Activated naive CD4-positive, alpha-beta T cell treated with anti-CD3 and anti-CD28 coated beads, Interleukin-2, amount 10 ng/mL, durations not matched to agents 7 days and 5 days (primary cell): Measurements from ENCODE around the gene SART3.

ENCODE experiments used
- CTCF ChIA-PET: fragments of 350-600 bp; sonication (Branson Sonifier 250); formaldehyde crosslinking; loops from one replicate; lab custom pipeline; 2021; ENCODE audit warnings: antibody characterized with exemption; lab: Charles Lee
- DNase-seq: peaks from one replicate; pipeline ENCODE4 v3.0.0-alpha.2; 2020
- H3K27ac Mint-ChIP-seq: one replicate; pipeline ENCODE4 v1.8.0; 2021; ENCODE audit warnings: mild to moderate bottlenecking, moderate library complexity, mixed read lengths
- H3K27me3 Mint-ChIP-seq: one replicate; pipeline ENCODE4 v1.8.0; 2021; ENCODE audit warnings: mild to moderate bottlenecking, mixed read lengths
- H3K36me3 Mint-ChIP-seq: one replicate; pipeline ENCODE4 v1.8.0; 2021; ENCODE audit warnings: mixed read lengths
- H3K4me1 Mint-ChIP-seq: one replicate; pipeline ENCODE4 v1.8.0; 2021; ENCODE audit warnings: mixed read lengths
- H3K4me3 Mint-ChIP-seq: one replicate; pipeline ENCODE4 v1.8.0; 2021; ENCODE audit warnings: mild to moderate bottlenecking, moderate library complexity, mixed read lengths
- H3K9me3 Mint-ChIP-seq: one replicate; pipeline ENCODE4 v1.8.0; 2021; ENCODE audit warnings: mixed read lengths

Gene SART3

DNA sequence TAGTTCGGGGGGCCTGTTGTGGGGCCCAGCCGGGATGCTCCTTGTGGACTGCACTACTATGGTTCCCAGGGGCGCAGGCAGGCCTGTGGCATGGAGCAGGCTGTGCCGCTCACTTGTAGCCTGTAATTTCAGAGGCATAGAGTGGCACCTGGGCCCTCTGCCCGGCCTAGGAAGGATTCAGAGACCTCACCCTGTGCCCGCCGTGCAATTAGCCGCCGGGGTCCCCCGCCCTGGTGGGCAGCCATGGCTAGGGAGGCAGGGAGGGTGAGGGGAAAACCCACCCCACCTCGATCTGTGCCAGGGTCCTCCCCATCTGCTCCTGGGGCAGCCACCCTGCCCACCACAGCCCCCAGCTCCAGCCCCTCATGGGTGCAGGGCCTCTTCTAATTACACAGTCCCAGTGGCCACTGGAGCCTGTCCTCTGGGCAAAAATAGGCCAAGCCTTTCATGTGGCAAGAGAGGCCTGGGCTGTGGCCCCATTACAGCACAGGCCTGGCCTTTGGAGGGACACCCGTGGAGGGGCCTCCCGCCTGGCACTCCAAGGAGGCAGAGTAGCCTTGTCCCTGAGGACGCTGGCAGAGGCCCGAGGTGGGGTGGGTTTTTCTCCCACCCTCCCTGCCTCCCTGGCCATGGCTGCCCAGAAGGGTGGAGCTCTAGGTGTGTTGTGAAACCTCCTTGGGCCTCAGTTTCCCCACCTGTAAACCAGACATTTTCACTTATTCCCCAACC lies 42.2 kb upstream of the SART3 start:
- CTCF ChIA-PET: no interaction called here
- DNase-seq: no peak
- Mint-ChIP-seq H3K4me3 (no peak overlapping the region), H3K36me3 (no peaks in the 10 kb centered on the region), H3K4me1 (no peaks in the 10 kb centered on the region), H3K9me3 (peaks cover 5% of the 10 kb centered on the region), H3K27me3 (peaks cover 7% of the 10 kb centered on the region), H3K27ac (no peak overlapping the region)

DNA sequence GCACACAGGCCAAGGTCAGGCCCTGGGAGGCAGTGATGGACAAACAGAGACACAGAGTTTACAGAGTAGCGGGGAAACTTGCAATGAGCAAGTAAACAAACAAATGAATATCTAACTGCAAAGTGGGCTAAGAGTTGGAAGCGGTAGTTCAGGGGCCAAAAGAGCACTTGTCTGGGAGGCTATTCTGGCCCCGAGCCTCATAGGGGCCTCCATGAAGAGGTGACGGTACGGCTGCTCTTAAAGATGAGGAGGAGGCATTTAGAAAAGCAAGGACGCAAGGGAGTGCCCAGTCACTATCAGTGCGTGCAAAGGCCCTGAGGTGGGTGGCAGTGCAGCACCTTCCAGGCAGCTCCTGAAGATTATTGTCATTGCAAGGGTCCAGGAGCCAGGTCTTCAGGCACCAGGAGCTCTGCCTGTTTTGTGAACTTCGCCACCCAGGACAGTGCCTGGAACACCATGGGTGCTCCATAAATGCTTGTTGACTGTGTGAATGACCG lies 41.3 kb upstream of the SART3 start:
- CTCF ChIA-PET: no interaction called here
- H3K4me1 Mint-ChIP-seq: no peaks in the 10 kb centered on the region

DNA sequence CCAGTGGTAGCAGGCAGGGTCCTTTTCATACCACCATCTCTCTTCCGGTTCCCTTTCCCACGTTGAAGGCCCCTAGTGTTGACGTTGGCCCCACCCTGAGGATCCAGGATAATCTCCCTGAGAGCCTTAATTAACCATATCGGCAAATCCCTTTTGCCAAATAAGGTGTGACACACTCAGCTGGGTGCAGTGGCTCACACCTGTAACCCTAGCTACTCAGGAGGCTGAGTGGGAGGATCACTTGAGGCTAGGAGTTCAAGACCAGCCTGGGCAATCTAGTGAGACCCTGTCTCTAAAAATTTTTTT lies 39.7 kb upstream of the SART3 start:
- Mint-ChIP-seq H3K4me1 (no peaks in the 10 kb centered on the region), H3K27me3 (peaks cover 7% of the 10 kb centered on the region), H3K27ac (no peak overlapping the region), H3K4me3 (no peak overlapping the region), H3K36me3 (no peaks in the 10 kb centered on the region), H3K9me3 (peaks cover 1% of the 10 kb centered on the region)
- no peak for DNase-seq
- CTCF ChIA-PET: interaction anchor here (1.4 kb wide), 1 partner anchor 283 kb away, joined by 4 read pairs; no protein-coding TSS in a partner anchor

More for the DNA sequence above, 41.3 kb upstream of the SART3 start:
- Mint-ChIP-seq H3K9me3 (peaks cover 5% of the 10 kb centered on the region), H3K27ac (no peak overlapping the region), H3K4me3 (no peak overlapping the region), H3K36me3 (no peaks in the 10 kb centered on the region), H3K27me3 (peaks cover 7% of the 10 kb centered on the region)
- no peak for DNase-seq

DNA sequence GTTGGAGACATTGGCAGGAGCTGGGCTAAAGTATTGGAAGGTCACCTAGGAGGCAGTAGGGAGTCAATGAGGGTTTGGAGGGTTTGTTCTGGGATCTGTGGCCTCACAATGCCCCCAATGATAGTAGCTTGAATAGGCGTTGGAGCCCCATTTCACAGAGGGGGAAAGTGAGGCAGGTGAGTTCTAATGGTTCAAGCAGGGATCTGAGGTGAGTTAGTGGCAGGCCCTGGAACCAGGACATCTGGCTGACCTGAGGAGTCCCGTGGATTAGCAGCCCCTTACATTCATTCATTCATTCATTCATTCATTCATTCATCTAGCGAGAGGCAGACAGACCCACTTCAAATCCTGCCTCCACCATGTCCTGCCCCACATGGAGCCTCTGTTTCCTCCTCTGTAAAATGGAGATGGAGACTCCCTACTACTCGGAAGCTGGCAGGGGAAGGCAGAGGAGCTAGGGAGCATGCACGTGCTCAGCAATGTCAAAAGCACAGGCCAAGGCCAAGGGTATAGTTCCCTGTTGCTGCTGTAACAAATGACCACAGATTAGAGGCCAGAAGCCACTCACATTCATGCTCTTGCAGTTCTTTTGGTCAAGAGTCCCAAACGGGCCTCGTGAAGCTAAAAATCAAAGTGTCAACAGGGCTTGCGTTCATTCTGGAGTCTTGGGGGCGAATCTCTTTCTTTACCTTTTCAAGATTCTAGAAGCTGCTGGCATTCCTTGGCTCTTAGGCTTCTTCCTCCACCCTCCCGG lies 39.2 kb upstream of the SART3 start:
- CTCF ChIA-PET: interaction anchor here (1.4 kb wide), 1 partner anchor 284 kb away, joined by 4 read pairs; no protein-coding TSS in a partner anchor
- Mint-ChIP-seq H3K27me3 (peaks cover 4% of the 10 kb centered on the region), H3K9me3 (no peaks in the 10 kb centered on the region), H3K27ac (no peak overlapping the region), H3K36me3 (no peaks in the 10 kb centered on the region), H3K4me3 (no peak overlapping the region), H3K4me1 (no peaks in the 10 kb centered on the region)
- no peak for DNase-seq

DNA sequence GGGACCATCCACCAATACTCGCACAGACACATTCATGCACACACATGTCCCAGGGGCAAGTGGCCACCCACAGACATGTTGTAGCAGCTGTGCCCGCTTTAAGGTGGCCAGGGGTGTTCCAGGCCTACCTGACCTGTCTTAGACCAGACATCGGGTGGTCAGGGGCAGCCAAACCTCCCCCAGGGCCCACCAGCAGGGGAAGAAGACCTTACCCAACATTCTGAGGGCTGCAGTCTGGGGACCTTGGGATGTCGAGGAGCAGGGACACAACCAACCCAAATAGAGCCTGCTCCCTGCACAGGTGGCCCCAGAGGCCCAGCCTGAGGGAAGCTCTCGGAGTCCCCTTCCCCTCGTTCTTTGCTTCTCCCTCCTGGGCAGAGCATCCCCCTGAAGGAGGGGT lies 38.6 kb upstream of the SART3 start:
- Mint-ChIP-seq H3K36me3 (no peaks in the 10 kb centered on the region), H3K27ac (no peak overlapping the region), H3K4me1 (no peaks in the 10 kb centered on the region), H3K27me3 (peaks cover 3% of the 10 kb centered on the region), H3K4me3 (no peak overlapping the region), H3K9me3 (no peaks in the 10 kb centered on the region)
- CTCF ChIA-PET: no interaction called here
- DNase-seq: no peak

DNA sequence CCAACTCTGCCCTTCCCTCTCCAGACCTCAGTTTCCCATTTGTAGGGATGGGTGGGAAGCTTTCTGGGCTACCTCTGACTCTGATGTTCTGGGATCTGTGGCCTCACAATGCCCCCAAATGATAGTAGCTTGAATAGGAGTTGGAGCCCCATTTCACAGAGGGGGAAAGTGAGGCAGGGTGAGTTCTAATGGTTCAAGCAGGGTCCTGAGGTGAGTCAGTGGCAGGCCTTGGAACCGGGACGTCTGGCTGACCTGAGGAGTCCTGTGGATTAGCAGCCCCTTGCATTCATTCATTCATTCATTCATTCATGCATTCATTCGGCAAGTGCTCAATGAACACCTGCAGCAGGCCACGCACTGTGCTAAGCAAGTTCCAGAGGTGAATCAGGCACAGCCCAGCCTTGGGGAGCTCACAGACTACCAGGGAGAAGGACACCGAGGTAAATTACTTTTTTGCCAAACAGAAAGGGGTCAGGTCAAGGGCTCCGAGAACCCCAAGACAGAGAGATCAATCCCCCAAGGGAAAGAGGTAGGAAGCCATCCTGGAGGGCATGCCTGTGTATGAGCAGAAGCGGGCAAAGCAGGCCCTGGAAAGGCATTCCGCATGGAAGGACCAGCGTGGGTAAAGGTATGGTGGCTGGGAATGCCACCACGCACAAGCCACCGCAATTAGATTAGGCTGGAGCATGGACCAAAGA lies 37.7 kb upstream of the SART3 start:
- CTCF ChIA-PET: interaction anchor here (1.5 kb wide), 1 partner anchor 19 kb away, joined by 5 read pairs; no protein-coding TSS in a partner anchor
- Mint-ChIP-seq H3K36me3 (no peaks in the 10 kb centered on the region), H3K4me3 (no peak overlapping the region), H3K9me3 (no peaks in the 10 kb centered on the region), H3K27me3 (no peaks in the 10 kb centered on the region), H3K27ac (no peak overlapping the region), H3K4me1 (no peaks in the 10 kb centered on the region)
- DNase-seq: no peak

DNA sequence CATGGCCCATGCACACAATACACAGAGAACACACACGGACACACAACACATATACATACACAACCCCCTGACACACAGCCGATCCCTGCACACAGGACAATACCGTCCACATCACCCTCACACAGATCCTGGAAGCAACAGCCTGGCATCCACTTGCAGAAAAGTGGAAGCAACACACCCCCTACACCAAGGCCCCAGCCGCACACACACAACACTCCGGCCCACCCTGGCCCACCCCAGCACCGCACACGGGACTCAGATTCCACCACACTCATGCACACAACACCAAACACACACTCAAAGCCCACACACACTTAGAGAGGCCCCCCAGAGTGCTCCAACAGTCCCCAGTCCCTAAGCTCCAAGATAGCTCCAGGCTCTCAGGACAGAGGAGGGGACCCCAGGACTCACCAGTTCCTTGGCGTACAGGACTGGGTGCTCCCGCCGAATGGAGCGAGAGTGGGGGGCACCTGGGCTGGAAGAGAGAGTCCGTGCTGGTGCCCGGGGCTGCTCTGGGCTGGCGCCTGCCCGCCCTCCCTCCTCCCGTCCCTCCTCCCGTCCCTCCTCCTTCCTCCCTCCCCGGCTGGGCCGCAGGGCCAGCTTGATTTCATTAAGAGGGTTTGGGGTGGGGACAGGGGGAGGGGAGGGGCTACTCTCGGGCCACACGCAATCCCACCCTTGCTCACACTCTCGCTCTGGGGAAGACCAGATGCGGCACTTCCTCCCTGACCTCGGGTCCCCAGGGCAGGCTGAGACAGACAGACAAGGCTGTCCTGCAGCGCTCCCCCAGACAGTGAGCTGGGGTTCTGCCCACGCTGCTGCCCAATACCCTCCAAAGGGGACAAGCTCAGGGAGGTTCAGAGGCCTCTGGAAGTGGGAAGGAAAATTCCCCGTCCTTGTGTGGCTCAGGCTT lies 36.8 kb upstream of the SART3 start, which contains the start of gene TMEM119:
TMEM119 (minus strand) TSS at position 526 of the 913 bp plus-strand sequence. CDS start 5,701 bp downstream, outside the sequence.
- no peak for DNase-seq
- H3K9me3 Mint-ChIP-seq: no peaks in the 10 kb centered on the region

DNA sequence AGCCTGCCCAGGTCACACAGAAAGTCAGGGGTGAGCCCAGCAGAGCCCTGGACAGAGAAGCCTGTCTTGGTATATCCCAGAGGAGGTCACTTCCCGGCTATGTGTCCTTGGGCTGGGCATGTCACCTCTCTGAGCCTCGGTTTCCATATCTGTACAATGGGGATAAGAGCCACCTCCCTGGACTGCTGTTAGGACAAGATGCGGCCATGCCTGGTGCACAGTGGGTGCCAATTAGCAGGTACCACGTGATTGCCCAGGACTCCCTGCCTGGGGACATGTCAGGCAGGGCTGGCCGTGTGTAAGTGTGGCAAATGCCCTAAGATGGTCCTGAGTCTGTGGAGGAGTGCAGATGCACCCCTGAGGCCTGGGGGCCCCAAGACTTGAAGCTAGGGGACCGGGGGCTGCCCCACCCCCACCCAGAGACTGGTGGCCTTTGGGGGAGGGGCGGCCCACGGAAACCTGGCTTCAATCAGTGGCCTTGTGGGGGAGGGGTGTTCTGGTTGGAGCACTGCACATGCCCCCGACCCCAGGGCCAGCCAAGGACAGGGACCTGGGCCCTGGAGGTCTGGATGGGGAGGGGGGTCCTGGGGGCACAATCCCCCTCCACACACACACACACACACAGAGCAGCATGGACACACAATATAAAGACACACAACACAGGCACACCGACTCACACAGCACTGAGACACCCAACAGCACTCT lies 36.0 kb upstream of the SART3 start:
- Mint-ChIP-seq H3K27ac (no peak overlapping the region), H3K9me3 (no peaks in the 10 kb centered on the region), H3K36me3 (no peaks in the 10 kb centered on the region), H3K4me1 (no peaks in the 10 kb centered on the region), H3K27me3 (no peaks in the 10 kb centered on the region), H3K4me3 (no peak overlapping the region)
- CTCF ChIA-PET: no interaction called here
- DNase-seq: no peak

More for the DNA sequence above, 36.8 kb upstream of the SART3 start, which contains the start of gene TMEM119:
- CTCF ChIA-PET: interaction anchor here (1.5 kb wide), 1 partner anchor 20 kb away, joined by 5 read pairs; no protein-coding TSS in a partner anchor
- H3K27me3 Mint-ChIP-seq: no peaks in the 10 kb centered on the region
- H3K36me3 Mint-ChIP-seq: no peaks in the 10 kb centered on the region
- no peaks in the 10 kb centered on the region for H3K4me1 Mint-ChIP-seq
- H3K27ac Mint-ChIP-seq: no peak within 1 kb of the TSS
- no peak within 1 kb of the TSS for H3K4me3 Mint-ChIP-seq

DNA sequence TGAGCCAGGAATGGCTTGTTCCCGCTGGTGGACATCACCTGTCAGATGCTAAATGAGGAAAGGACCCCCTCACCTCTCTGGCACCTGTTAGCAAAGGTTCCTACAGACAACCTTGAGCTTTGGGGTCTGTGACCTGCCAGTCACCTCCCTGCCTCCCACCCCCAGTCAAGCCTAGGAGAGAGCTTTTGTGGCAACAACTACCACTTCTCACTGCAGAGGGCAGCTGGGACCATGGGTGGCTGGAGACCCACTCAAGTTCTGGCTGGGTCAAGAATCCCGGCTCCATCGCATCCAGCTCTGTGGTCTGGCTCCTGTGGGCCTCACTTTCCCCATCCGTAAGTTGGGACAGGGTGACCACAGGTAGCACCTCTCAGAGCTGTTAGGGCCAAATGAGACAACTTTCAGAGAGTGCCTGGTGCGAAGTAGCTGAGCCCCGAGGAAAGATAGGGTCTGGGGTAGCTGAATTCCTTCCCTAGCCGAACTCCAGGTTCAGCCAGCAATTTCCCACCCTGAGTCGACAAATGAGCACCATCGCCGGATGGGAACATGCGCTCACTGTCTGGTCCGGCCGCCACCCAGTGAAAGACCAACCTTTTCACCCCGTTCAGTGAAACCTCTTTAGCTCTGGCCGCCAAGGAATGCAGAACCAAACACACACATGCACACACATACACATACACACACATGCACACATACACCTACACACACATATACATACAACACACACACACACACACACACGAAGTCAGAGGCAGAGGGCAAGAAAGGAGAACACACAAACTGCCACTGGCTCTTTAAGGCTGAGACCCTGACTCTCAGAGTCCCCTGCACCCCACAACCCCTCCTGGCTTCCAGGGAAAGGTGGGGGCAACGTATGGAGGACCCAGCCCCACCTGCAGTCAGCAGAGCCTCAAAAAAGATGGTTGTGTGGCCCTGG lies 35.0 kb upstream of the SART3 start:
- Mint-ChIP-seq H3K4me3 (no peak overlapping the region), H3K36me3 (no peaks in the 10 kb centered on the region), H3K27ac (no peak overlapping the region), H3K27me3 (no peaks in the 10 kb centered on the region), H3K9me3 (no peaks in the 10 kb centered on the region), H3K4me1 (no peaks in the 10 kb centered on the region)
- CTCF ChIA-PET: interaction anchor here (0.7 kb wide), 1 partner anchor 20 kb away, joined by 3 read pairs; no protein-coding TSS in a partner anchor
- no peak for DNase-seq

DNA sequence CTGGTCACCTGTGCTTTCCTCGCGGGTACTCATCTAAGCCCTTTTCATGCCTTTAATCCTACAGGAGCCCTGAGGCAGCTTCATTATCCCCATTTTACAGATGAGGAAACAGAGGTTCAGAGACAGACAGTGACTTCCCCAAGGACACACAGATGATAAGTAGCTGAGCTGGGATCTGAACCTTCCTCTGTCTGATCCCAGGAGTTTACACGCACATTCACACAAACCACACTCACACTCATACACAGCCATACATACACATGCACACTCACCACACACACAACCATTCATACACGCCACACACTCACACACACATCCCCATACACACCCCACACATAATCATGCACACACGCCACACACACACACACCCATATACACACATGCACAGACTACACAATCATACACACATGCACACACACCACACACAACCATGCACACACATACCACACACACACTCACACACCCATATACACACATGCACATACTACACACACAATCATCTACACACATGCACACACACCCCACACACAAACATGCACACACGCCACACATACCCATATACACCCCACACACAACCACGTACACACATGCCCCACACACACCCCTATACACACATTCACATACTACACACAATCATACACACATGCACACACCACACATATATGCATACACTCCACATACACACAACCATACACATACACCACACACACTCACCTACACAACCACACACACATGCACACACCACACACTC lies 34.2 kb upstream of the SART3 start:
- Mint-ChIP-seq H3K27ac (no peak overlapping the region), H3K9me3 (no peaks in the 10 kb centered on the region), H3K4me1 (no peaks in the 10 kb centered on the region), H3K27me3 (no peaks in the 10 kb centered on the region), H3K36me3 (no peaks in the 10 kb centered on the region), H3K4me3 (no peak overlapping the region)
- CTCF ChIA-PET: interaction anchor here (0.7 to 1.1 kb wide), 2 partner anchors 18 to 19 kb away, joined by 3 read pairs; no protein-coding TSS in a partner anchor
- no peak for DNase-seq

DNA sequence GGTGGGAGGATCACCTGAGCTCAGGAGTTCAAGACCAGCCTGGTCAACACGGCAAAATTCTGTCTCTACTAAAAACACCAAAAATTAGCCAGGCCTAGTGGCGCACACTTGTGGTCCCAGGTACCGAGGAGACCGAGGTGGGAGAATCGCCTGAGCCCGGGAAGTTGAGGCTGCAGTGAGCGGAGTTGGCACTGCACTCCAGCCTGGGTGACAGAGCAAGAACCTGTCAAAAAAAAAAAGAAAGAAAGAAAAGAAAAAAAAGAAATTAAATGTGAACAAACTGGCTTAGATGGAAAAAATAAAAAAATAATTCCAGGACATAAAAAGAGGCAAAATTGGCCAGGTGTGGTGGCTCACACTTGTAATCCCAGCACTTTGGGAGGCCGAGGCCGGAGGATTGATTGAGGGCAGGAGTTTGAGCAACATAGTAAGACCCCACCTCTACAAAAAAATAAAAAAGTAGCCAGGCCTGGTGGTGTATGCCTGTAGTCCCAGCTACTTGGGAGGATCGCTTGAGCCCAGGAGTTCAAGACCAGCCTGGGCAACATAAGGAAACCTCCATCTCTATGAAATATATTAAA lies 33.4 kb upstream of the SART3 start:
- Mint-ChIP-seq H3K9me3 (no peaks in the 10 kb centered on the region), H3K4me1 (no peaks in the 10 kb centered on the region), H3K36me3 (no peaks in the 10 kb centered on the region), H3K27ac (no peak overlapping the region), H3K4me3 (no peak overlapping the region), H3K27me3 (peaks cover 3% of the 10 kb centered on the region)
- CTCF ChIA-PET: interaction anchor here (1.1 kb wide), 1 partner anchor 17 kb away, joined by 3 read pairs; no protein-coding TSS in a partner anchor
- DNase-seq: no peak
